Gastrocnemius medialis (tissue), 4 donors: Measurements from ENCODE around the gene LY6G6C. TPM values are rescaled to one million over a fixed set of nuclear protein-coding genes. Genes with fewer than 3 reads are reported as not detected.

Experiments used
- ATAC-seq, 2 donors: fragments of 150-250 bp; one replicate each; pipeline ENCODE4 v1.9.1; 2016
- DNase-seq, 2 donors: peaks; one replicate each; pipeline ENCODE4 v3.0.0-alpha.2; 2019
- H3K27ac ChIP-seq, 4 donors: fragments of 200-600 bp; sonication (generic); 1 replicate in 1 of 4; 2 replicates in 3 of 4; pipeline ENCODE4 v1.5.1; 2016 to 2018; ENCODE audit warnings: mild to moderate bottlenecking in 2 of 4, moderate library complexity in 1 of 4
- H3K27me3 ChIP-seq, 3 donors: fragments of 200-600 bp; sonication (generic) in 2 of 3; 1 replicate in 1 of 3; 2 replicates in 2 of 3; pipeline versions ENCODE4 v1.5.1 to v1.6.0; 2016 to 2019; ENCODE audit warnings: mild to moderate bottlenecking in 1 of 3, moderate library complexity in 1 of 3
- H3K36me3 ChIP-seq, 2 donors: fragments of 200-600 bp; sonication (generic) in 1 of 2; one replicate each; pipeline ENCODE4 v1.5.1; 2017 to 2018
- H3K4me1 ChIP-seq, 2 donors: fragments of 200-600 bp; sonication (generic) in 1 of 2; one replicate each; pipeline ENCODE4 v1.5.1; 2016 to 2017; ENCODE audit warnings: mild to moderate bottlenecking in 2 of 2
- H3K4me3 ChIP-seq, 4 donors: fragments of 200-600 bp; sonication (generic) in 3 of 4; 1 replicate in 1 of 4; 2 replicates in 3 of 4; pipeline ENCODE4 v1.5.1; 2016 to 2019; ENCODE audit warnings: mild to moderate bottlenecking in 2 of 4
- H3K9me3 ChIP-seq, 3 donors: fragments of 200-600 bp; sonication (generic) in 2 of 3; 1 replicate in 1 of 3; 2 replicates in 2 of 3; pipeline ENCODE4 v1.5.1; 2016 to 2019
- POLR2A ChIP-seq, 2 donors: fragments of 450-650 bp; IDR thresholded peaks; one replicate each; pipeline ENCODE4 v1.6.1; 2017; ENCODE audit warnings: antibody characterized with exemption in 2 of 2, mild to moderate bottlenecking in 2 of 2, moderate library complexity in 2 of 2
- in situ Hi-C, 4 donors: fragments of 200-750 bp; cut with MboI; loops; one replicate each; pipeline versions ENCODE4 v1.15.0 to v1.8.0; 2017; ENCODE audit warnings: low sequenced_read_pairs in 4 of 4
- intact Hi-C: fragments of 100-400 bp; cut with DNase I; formaldehyde crosslinking; loops from one replicate; pipeline ENCODE4 v1.15.1; 2023; ENCODE audit warnings: low total_unique reads
- total RNA-seq, 4 donors: library from RNA; depleted of rRNA; stranded (reverse); fragments of >200 nt; gene quantifications; one replicate each; pipeline versions ENCODE4 v1.1.0 to v1.2.3, GENCODE V29; 2016
- TF ChIP-seq, protein P1 (sequence below), 5 experiments: fragments of 450-650 bp in 3 of 5; fragments of 200-600 bp in 2 of 5; sonication (generic) in 2 of 5; IDR thresholded peaks in 4 of 5; conservative IDR thresholded peaks in 1 of 5; 1 replicate in 4 of 5; 2 replicates in 1 of 5; pipeline ENCODE4 v1.5.1; 2016 to 2019; ENCODE audit warnings: antibody characterized with exemption in 5 of 5, mild to moderate bottlenecking in 3 of 5, moderate library complexity in 3 of 5

Gene LY6G6C
- total RNA-seq, 4 donors from 2014 or later: not detected

DNA sequence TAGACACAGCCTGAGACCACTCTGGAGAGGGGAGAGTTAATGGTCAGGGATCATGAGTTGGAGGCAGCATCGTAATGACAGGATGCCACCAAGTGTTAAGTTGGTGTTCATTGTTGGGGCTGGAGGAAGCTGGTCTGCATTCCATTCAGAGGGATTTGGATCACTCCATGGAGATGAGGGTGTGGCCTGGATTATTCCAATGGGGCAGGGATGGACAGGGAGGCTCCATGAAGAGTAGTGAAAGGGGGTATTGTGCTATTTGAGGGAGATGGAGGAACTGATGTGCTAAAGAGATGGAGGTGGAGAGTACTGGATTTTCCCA lies 42.0 kb upstream of the LY6G6C start:
- in situ Hi-C loops (no loop called here), intact Hi-C loops (no loop called here)
- Histone ChIP-seq H3K4me1 (no peaks in the 10 kb centered on the region), H3K27ac (no peak overlapping the region), H3K27me3 (no peaks in the 10 kb centered on the region), H3K4me3 (no peak overlapping the region), H3K9me3 (no peaks in the 10 kb centered on the region), H3K36me3 (no peaks in the 10 kb centered on the region)
- no peak for DNase-seq
- TF ChIP-seq, protein P1, sequence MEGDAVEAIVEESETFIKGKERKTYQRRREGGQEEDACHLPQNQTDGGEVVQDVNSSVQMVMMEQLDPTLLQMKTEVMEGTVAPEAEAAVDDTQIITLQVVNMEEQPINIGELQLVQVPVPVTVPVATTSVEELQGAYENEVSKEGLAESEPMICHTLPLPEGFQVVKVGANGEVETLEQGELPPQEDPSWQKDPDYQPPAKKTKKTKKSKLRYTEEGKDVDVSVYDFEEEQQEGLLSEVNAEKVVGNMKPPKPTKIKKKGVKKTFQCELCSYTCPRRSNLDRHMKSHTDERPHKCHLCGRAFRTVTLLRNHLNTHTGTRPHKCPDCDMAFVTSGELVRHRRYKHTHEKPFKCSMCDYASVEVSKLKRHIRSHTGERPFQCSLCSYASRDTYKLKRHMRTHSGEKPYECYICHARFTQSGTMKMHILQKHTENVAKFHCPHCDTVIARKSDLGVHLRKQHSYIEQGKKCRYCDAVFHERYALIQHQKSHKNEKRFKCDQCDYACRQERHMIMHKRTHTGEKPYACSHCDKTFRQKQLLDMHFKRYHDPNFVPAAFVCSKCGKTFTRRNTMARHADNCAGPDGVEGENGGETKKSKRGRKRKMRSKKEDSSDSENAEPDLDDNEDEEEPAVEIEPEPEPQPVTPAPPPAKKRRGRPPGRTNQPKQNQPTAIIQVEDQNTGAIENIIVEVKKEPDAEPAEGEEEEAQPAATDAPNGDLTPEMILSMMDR (IDR thresholded peaks at IDR 0.05 in 4 of 5, conservative IDR thresholded peaks at IDR 0.05 in 1 of 5): no peak
- no peak for TF ChIP-seq POLR2A (IDR thresholded peaks at IDR 0.05)
- ATAC-seq: no peak

DNA sequence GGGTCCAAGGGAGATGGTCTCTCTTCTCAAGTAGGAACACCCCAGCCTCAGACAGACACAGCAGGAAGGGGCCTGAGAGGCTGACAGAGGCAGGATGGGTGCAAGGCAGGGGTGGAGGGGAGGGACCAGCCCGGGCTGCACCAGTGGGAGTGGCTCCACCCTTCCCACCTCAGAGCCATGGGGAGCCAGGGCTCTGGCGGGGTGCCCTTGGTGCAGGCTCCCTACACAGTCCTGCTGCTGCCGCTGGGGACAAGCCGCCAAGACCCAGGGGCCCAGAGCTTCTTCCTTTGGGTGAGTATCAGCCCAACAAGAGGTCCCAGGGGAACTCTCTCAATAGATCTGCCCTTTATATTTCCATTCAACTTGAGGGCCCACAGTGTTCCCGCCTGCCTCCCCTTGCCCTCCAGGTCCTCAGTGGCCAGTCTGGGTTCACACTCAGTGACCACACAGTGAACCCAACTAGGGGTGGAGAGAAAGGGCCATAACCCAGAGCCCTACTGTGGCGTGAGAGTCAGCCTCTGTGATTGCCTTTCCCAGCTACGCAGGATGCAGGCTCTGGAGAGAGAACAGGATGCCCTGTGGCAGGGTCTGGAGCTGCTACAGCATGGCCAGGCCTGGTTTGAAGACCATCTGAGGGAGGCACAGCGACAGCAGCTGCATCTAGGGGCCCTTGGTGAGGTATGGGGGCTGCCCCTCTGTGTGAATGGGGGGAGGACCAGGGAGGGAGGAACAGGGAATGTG lies 41.5 kb upstream of the LY6G6C start:
- no peak overlapping the region for H3K4me3 ChIP-seq
- no peaks in the 10 kb centered on the region for H3K27me3 ChIP-seq
- H3K27ac ChIP-seq: no peak overlapping the region
- intact Hi-C loops (no loop called here), in situ Hi-C loops (no loop called here)
- TF ChIP-seq POLR2A (IDR thresholded peaks at IDR 0.05): no peak
- TF ChIP-seq, protein P1 (IDR thresholded peaks at IDR 0.05 in 4 of 5, conservative IDR thresholded peaks at IDR 0.05 in 1 of 5): no peak
- ATAC-seq (no peak), DNase-seq (no peak)
- no peaks in the 10 kb centered on the region for H3K4me1 ChIP-seq
- H3K36me3 ChIP-seq: no peaks in the 10 kb centered on the region
- no peaks in the 10 kb centered on the region for H3K9me3 ChIP-seq

DNA sequence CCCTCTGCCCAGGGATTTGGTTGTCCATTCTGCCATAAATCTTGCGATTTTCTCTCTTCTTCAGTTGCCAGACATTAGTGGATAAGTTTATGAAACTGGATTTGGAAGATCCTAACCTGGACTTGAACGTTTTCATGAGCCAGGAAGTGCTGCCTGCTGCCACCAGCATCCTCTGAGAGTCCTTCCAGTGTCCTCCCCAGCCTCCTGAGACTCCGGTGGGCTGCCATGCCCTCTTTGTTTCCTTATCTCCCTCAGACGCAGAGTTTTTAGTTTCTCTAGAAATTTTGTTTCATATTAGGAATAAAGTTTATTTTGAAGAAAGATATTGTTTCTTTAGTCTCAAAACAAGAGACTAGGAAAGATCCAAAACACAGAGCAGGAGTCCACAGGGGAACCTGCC lies 40.8 kb upstream of the LY6G6C start, which contains the start of gene SAPCD1:
Gene SAPCD1, plus strand, starts transcription at position 301 of the 400 bp plus-strand sequence. CDS start 399 bp downstream, outside the sequence.
- Histone ChIP-seq H3K9me3 (no peaks in the 10 kb centered on the region), H3K27ac (no peak within 1 kb of the TSS), H3K36me3 (no peaks in the 10 kb centered on the region), H3K4me3 (no peak within 1 kb of the TSS), H3K27me3 (no peaks in the 10 kb centered on the region), H3K4me1 (no peaks in the 10 kb centered on the region)
- no peak for TF ChIP-seq POLR2A (IDR thresholded peaks at IDR 0.05)
- TF ChIP-seq, protein P1 (IDR thresholded peaks at IDR 0.05 in 4 of 5, conservative IDR thresholded peaks at IDR 0.05 in 1 of 5): no peak
- DNase-seq (no peak), ATAC-seq (no peak)
- in situ Hi-C loops: no loop called here
- intact Hi-C loops: no loop called here

DNA sequence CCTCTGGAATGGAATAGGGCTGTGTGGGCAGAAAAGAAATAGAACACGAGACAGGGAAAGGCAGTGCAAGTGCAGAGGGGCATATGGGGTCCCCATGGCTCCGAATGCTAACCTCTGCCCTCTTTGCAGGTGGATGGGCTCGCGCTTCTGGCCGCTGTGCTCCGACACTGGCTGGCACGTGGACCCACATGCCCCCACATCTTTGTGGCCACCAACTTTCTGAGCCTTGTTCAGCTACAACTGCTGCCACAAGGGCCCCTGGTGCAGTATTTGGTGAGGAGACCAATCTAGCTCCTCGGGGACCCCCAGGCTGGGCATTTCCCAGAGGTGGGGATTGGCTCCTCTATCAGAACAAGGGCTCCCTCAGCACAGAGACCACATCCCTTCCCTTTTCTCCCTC lies 39.8 kb upstream of the LY6G6C start:
- no peak overlapping the region for H3K27ac ChIP-seq
- H3K9me3 ChIP-seq: no peaks in the 10 kb centered on the region
- in situ Hi-C loops (no loop called here), intact Hi-C loops (no loop called here)
- DNase-seq (no peak), ATAC-seq (no peak)
- no peaks in the 10 kb centered on the region for H3K36me3 ChIP-seq
- H3K4me3 ChIP-seq: no peak overlapping the region
- no peaks in the 10 kb centered on the region for H3K27me3 ChIP-seq
- TF ChIP-seq, protein P1 (IDR thresholded peaks at IDR 0.05 in 4 of 5, conservative IDR thresholded peaks at IDR 0.05 in 1 of 5): no peak
- TF ChIP-seq POLR2A (IDR thresholded peaks at IDR 0.05): no peak
- H3K4me1 ChIP-seq: no peaks in the 10 kb centered on the region

DNA sequence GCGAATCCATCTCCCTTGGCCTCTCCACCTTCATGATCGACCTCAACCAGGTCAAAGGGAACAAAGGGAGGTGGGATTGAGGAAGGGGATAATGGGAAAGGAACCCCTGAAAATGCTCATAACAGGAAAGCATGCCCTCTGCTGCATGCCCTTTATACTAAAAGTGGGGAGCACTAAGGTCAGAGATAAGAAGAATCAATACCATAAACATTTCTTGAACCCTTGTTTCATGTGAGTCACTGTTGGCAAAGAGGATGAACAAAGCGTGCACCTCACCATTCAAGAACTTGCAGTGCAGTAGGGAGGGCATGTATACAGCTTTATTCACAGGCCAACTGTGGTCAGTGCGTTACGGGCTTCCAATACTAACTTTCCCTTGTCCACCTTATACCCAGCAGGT lies 39.2 kb upstream of the LY6G6C start:
- TF ChIP-seq, protein P1 (IDR thresholded peaks at IDR 0.05 in 4 of 5, conservative IDR thresholded peaks at IDR 0.05 in 1 of 5): no peak
- no peak for TF ChIP-seq POLR2A (IDR thresholded peaks at IDR 0.05)
- H3K4me1 ChIP-seq: no peaks in the 10 kb centered on the region
- no peak overlapping the region for H3K4me3 ChIP-seq
- intact Hi-C loops (no loop called here), in situ Hi-C loops (no loop called here)
- no peaks in the 10 kb centered on the region for H3K9me3 ChIP-seq
- no peaks in the 10 kb centered on the region for H3K36me3 ChIP-seq
- no peaks in the 10 kb centered on the region for H3K27me3 ChIP-seq
- no peak overlapping the region for H3K27ac ChIP-seq
- no peak for ATAC-seq
- no peak for DNase-seq
